HG03469 (cell line): Measurements from ENCODE around the gene AHNAK2.
"Not testable (repeated sequence)": the region's sequence is repeated elsewhere in the genome, so short reads cannot be mapped to it uniquely, and the experiment has no call there.

Experiments
- ATAC-seq: cut with Tn5 transposase; IDR thresholded peaks from one replicate; pipeline ENCODE4 v1.9.1; 2021; ENCODE audit warnings: mild to moderate bottlenecking, moderate library complexity, moderate number of reproducible peaks; ENCODE audit not compliant: unreplicated experiment

The AHNAK2 gene

GRCh38 chr14:104929268-104930230 lies 48.6 kb downstream of the AHNAK2 start:
- ATAC-seq = no peak

DNA sequence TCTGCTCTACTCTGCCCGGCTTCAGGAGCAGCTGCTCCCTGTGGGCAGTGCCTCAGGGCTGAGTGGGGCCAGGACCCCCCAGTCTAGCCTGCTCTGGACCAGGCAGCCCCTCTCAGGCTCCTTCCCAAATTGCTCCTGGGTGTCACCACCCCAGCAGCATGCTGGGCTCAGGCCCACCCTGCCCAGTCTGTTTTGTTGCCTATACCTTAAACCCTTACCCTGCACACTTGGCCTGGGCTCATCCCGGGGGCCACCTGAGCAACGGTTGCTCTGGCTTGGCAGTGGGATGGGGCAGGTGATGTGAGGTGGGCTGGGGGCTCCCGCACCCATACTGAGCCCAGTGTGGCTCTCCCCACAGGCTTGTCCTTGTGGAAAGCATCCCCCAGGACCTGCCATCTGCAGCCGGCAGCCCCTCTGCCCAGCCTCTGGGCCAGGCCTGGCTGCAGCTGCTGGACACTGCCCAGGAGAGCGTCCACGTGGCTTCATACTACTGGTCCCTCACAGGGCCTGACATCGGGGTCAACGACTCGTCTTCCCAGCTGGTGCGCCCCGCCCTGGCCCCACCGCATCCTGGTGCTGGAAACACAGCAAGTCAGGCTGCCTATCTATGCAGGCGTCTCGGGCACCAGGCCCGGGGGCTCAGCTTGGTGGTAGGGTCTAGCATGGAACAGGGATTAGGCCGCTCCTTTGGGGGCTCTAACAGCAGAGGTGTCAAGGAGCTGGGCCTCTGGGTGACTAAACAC lies 49.6 kb downstream of the AHNAK2 start:
- no peak for ATAC-seq

DNA sequence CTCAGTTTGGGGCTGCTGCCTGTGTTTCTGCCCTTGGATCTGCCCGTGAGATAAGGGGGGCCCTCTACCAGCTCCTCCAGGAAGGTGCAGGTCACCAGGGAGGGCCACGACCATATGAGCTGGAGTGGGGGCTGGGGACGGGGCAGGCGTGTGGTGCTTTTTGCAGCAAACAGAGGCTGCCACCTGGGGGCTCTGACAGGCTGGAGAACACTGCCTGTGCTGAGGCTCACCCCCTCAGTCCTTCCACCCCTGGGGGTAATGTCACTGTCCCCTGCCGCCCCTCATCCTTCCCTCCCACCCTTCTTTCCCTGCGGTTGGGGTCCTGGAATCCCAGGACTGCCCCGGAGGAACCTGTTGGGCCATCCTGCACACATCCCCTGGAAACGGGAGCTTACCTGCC lies 50.3 kb downstream of the AHNAK2 start:
- ATAC-seq = no peak

DNA sequence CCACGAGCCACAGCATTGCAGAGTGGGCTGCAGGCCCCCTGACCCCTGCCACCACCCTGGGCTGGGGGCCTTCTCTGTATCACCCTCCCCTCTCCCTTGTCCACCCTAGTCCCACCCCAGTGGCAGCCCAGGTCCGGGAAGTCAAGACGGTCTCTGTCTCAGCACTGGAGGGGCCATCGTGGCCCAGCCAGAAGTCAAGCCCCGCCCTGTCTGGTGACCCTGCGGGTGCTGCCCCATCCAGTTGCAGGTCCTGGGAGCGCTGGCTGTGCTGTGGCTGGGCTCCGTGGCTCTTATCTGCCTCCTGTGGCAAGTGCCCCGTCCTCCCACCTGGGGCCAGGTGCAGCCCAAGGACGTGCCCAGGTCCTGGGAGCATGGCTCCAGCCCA lies 50.8 kb downstream of the AHNAK2 start:
- no peak for ATAC-seq

- ATAC-seq = peak; percentile 77
Observed at GRCh38 chr14:104926619-104927431, 51.3 kb downstream of the AHNAK2 start.

GRCh38 chr14:104925855-104926609 lies 52.1 kb downstream of the AHNAK2 start:
- no peak for ATAC-seq

DNA sequence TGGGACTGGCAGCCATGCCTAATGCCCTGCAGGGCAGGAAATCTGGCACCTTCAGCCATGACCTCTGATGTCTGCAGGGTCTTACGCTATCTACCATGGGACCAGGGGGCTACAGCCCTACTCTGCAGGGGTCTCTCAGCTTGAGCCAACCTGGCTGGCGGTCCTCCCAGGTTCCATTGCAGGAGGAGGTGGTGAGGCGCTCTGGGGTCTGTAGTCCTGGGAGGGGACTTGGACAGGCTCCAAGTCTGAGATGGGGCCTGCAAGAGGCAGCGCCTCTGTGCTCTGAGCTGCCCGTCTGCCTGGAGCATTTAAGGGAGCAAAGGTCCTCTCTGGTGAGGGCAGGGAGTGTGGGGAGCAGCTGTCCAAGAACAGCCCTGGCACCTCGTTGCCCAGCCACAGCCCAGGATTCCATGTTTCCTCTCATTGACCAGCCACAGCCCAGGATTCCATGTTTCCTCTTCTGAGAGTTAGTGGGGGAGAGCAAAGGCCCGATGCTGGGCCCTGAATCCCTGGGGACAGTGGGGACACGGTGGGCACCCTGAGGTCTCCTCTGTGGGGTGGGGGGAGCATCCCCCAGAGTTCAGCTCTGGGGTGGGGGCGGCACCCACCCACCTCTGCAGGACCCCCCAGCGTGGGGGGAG lies 52.8 kb downstream of the AHNAK2 start:
- ATAC-seq = no peak

DNA sequence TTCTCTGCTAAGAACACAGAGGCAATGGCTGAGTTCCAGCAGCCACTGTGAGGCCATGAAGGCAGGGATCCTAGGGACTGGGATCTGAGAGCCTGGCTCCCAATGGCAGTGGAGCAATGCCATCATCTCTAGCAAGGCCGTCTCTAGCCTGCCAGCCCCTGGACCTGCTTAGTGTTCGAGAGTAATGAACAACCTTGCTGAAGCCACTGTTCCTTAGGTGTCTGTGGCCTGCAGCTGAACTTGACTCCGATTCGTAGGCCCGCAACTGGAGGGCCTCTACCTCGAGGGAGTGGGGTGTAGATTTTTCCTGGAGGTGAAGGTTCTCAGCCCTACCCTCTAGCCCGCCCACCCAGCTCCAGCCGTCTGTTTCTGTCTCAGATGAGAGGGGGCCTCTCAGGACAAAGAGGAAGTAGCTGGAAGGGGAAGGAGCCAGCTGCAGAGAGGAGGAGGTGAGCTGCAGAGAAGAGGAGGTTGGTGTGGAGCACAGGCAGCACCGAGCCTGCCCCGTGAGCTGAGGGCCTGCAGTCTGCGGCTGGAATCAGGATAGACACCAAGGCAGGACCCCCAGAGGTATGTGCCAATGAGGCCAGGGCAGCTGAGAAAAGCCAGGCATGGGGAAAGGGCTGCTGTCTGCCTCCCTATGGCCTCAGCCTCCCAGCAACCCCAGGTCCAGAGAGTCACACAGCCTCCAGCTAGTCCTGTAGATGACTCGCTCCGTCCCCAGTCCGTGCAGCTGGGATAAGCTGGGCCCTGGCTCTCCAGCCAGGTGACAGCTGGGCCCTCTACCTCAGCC lies 53.6 kb downstream of the AHNAK2 start, which contains the start of gene PLD4:
TSS of gene PLD4 (plus strand) at position 459 of the 793 bp plus-strand sequence. CDS start 2,262 bp downstream, outside the sequence.
- no peak for ATAC-seq

DNA sequence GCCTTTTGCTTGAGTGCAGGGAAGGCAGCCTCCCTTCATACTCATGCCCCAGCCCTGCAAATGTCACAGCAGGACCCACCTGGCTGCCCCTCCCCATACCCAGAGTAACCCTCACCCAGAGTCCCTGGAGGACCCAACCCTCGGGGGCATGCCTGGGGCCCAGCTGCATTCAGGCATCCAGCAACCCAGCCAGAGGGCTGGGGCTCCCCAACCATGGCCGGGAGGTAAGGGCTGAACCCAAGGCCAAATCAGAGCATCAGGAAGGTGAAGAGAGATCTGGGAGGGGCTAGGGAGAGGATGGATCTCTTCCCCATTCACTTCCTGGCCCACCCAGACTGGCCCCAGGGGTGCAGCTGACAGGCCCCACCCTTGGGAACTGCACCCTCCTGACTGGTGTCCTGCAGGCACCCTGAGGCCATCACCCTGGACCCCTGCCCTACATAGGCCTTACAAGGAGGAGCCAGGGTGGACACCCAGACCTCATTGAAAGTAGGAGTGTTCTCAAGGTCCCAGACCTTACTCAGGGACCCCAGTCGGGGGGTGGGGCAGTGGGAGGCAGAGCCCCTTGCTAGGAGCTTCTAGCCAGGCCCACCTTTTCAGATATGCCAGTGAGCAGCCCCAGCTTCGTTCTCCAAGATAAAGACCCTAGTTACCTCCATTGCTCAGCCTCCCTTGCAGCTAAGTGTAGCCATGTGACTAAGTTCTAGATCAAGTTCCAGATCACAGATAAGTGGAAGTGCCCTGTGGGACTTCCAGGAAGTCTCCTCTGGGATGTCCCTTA lies 54.3 kb downstream of the AHNAK2 start:
- ATAC-seq = no peak

- ATAC-seq = no peak
Observed at GRCh38 chr14:104919993-104920315, 58.2 kb downstream of the AHNAK2 start.

GRCh38 chr14:104919152-104919992 lies 58.8 kb downstream of the AHNAK2 start:
- ATAC-seq = not testable (repeated sequence)

- no peak for ATAC-seq
Observed at GRCh38 chr14:104917993-104918392, 60.2 kb downstream of the AHNAK2 start.

DNA sequence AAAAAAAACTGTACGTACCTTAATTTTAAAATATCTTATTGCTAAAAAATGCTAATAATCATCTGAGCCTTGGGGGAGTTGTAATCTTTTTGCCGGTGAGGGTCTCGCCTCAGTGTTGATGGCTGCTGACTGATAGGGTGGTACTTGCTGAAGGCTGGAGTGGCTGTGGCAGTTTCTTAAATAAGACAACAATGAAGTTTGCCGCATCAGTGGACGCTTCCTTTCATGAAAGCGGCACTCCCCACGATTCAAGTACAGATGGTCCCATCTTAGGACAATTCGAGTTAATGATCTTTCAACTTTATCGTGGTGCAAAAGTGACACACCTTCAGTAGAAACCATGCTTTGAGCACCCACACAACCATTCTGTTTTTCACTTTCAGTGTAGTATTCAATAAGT lies 61.1 kb downstream of the AHNAK2 start:
- ATAC-seq = no peak

GRCh38 chr14:104913435-104913834 lies 64.7 kb downstream of the AHNAK2 start:
- ATAC-seq = no peak

DNA sequence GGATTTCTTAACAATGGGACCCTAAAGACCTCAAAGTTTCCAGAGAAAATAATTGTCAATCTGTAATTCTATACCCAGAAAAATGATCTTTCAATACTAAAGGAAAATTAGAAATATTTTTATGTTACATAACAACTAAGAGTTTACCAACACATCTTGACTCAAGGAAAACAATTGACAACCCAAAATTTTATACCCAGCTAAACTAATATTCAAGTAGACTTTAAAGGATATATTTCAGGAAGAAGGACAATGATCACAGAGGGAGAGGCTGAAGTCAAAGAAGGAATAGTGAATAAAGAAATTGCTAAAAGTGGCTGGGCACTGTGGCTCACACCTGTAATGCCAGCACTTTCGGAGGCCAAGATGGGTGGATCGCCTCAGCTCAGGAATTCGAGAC lies 66.1 kb downstream of the AHNAK2 start:
- ATAC-seq = no peak

DNA sequence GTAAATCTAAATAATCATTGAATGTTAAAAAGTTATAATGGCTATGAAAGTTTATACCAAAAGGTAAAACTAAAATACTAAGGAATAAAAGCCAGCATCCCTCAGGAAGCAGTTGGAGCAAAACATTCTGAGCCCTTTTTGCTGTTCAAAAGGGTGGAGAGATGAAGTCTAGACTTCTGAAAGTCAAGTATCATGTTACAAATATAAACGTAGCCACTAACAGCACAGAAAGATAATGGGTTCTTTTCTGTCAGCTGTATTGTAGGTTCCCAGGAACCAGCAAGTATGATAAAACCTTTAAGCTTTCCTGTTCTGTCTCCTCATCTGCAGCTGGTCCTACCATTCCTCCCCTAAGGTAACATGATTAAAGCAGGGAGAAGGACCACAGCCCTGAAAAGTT lies 69.9 kb downstream of the AHNAK2 start:
- ATAC-seq = no peak

GRCh38 chr14:104905579-104905933 lies 72.6 kb downstream of the AHNAK2 start:
- not testable (repeated sequence) for ATAC-seq
